AG04449 (cell line): ENCODE measurements around the gene HMX2.
"Not testable (repeated sequence)": the region's sequence is repeated elsewhere in the genome, so short reads cannot be mapped to it uniquely, and the experiment has no call there.

Experiments
- CTCF ChIA-PET: fragments of 350-600 bp; formaldehyde crosslinking; extraction: SDS; loops from one replicate; lab custom pipeline; 2021; ENCODE audit warnings: antibody characterized with exemption; lab: Yijun Ruan, JAX
- POLR2A ChIA-PET: fragments of 400-600, 350-600 bp; formaldehyde crosslinking; extraction: SDS; loops from one replicate; lab custom pipeline; 2020; ENCODE audit warnings: antibody characterized with exemption, inconsistent platforms; lab: Yijun Ruan, JAX
- DNase-seq: peaks from one replicate; pipeline ENCODE4 v3.0.0-alpha.2; 2010; ENCODE audit warnings: low read depth, low spot score
- H3K4me3 ChIP-seq: 2 replicates; pipeline ENCODE4 v1.5.1; 2011; ENCODE audit warnings: low read depth, mild to moderate bottlenecking, control low read depth, low read length
- CTCF ChIP-seq: IDR thresholded peaks from one replicate; pipeline ENCODE4 v1.5.1; 2011; ENCODE audit warnings: mild to moderate bottlenecking, moderate library complexity, low read length, control low read depth, inconsistent platforms; ENCODE audit not compliant: insufficient read depth; ENCODE audit errors: missing control alignments

HMX2 gene

GRCh38 chr10:123158682-123159081 lies 10.7 kb downstream of the HMX2 start:
- H3K4me3 ChIP-seq = no peak overlapping the region
- ChIA-PET POLR2A (no interaction called here), CTCF (interaction anchor here (1.0 kb wide), 1 partner anchor 26 kb away, joined by 3 read pairs; no protein-coding TSS in a partner anchor)
- DNase-seq = no peak
- no peak for TF ChIP-seq CTCF

GRCh38 chr10:123160311-123160980 lies 12.5 kb downstream of the HMX2 start:
- ChIA-PET POLR2A (no interaction called here), CTCF (no interaction called here)
- no peak for TF ChIP-seq CTCF
- no peak overlapping the region for H3K4me3 ChIP-seq
- DNase-seq = no peak

GRCh38 chr10:123164319-123164718 lies 16.4 kb downstream of the HMX2 start:
- H3K4me3 ChIP-seq = no peak overlapping the region
- CTCF ChIA-PET = interaction anchor here (1.4 kb wide), 1 partner anchor 9 kb away, joined by 4 read pairs; no protein-coding TSS in a partner anchor
- POLR2A ChIA-PET = no interaction called here

GRCh38 chr10:123165445-123166072 lies 17.6 kb downstream of the HMX2 start:
- CTCF ChIA-PET = interaction anchor here (0.8 to 1.1 kb wide), 2 partner anchors 8 to 9 kb away, joined by 3 read pairs; no protein-coding TSS in a partner anchor
- TF ChIP-seq CTCF = no peak
- no peak overlapping the region for H3K4me3 ChIP-seq
- no peak for DNase-seq
- POLR2A ChIA-PET = no interaction called here

More at GRCh38 chr10:123164319-123164718, 16.4 kb downstream of the HMX2 start:
- TF ChIP-seq CTCF = no peak
- no peak for DNase-seq

- DNase-seq = no peak
- TF ChIP-seq CTCF = no peak
- ChIA-PET POLR2A (no interaction called here), CTCF (no interaction called here)
- H3K4me3 ChIP-seq = no peak overlapping the region
These were observed 18.7 kb downstream of the HMX2 start for GRCh38 chr10:123166618-123167017.

GRCh38 chr10:123170961-123171360 lies 23.0 kb downstream of the HMX2 start:
- ChIA-PET POLR2A (no interaction called here), CTCF (no interaction called here)
- DNase-seq = no peak
- no peak for TF ChIP-seq CTCF
- H3K4me3 ChIP-seq = no peak overlapping the region

GRCh38 chr10:123171616-123172015 lies 23.7 kb downstream of the HMX2 start:
- H3K4me3 ChIP-seq, POLR2A ChIA-PET, DNase-seq: not testable (repeated sequence)
- CTCF ChIA-PET = interaction anchor here (1.0 kb wide), 1 partner anchor 38 kb away, joined by 3 read pairs; no protein-coding TSS in a partner anchor
